ENCODE data around the gene FGF22. TPM values are rescaled to one million over a fixed set of nuclear protein-coding genes. Genes with fewer than 3 reads are reported as not detected.

Gene FGF22
- total RNA-seq, 1 donor, result 0.27 TPM

DNA sequence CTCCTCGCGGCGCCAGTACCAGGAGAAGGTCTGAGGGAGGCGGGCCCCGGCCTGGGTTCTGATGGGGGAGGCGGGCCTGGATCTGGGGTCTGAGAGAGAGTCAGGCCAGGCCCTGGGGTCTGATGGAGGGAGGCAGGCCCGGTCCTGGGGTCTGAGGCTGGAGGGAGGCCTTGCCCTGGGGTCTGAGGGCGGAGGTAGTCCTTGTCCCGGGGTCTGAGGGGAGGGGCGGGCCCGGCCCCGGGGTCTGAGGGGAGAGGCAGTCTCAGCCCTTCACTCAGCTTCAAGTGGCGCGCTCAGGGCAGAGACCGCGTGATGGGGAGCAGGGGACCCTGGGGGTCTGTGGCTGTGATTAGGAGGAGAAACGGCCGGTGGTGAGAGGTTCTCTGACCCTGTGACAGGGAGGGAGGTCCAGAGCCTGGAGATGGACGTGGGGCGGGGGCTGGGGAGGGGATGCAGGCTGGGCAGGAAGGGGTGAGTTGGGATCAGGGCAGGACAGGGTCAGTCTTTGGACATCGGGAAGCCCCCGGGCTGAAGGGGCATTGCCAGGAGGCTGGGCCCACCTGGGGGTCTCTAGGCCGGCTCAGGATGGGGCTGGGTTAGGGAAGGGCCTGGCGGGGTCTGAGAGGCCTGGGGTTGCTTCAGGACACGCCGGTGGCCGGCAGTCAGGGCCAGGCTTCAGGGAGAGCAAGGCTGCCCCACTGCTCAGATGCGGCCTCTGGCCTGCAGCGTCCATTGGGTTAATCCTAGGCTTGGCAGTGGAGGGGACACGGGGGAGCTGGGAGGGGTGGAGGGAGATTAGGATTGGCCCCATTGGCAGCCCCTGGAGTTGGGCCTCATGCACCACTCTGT lies 31.3 kb upstream of the FGF22 start:
- TF ChIP-seq, protein P1, sequence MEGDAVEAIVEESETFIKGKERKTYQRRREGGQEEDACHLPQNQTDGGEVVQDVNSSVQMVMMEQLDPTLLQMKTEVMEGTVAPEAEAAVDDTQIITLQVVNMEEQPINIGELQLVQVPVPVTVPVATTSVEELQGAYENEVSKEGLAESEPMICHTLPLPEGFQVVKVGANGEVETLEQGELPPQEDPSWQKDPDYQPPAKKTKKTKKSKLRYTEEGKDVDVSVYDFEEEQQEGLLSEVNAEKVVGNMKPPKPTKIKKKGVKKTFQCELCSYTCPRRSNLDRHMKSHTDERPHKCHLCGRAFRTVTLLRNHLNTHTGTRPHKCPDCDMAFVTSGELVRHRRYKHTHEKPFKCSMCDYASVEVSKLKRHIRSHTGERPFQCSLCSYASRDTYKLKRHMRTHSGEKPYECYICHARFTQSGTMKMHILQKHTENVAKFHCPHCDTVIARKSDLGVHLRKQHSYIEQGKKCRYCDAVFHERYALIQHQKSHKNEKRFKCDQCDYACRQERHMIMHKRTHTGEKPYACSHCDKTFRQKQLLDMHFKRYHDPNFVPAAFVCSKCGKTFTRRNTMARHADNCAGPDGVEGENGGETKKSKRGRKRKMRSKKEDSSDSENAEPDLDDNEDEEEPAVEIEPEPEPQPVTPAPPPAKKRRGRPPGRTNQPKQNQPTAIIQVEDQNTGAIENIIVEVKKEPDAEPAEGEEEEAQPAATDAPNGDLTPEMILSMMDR (IDR thresholded peaks at IDR 0.05; ENCODE audit: insufficient read depth, low read length), result no peak
- no peak for DNase-seq (ENCODE audit: low read depth)
- H3K4me3 ChIP-seq (ENCODE audit: low read depth, low read length), result no peak overlapping the region

DNA sequence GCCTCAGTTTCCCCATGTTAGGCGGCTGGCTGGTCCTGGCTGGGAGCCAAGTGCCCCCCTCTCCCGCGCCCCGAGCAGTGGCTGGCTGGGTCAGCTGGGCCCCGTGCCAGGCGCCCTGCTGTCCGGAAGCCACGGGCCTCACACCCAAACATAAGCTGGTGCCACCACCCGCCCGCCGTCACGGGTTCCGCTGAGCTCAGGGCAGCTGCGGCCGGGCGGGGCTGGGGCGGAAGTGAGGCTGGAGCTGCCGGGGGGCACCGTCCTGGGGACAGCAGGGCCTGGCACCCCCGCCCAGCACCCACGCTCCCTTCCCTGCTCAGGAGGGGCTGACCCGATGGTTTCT lies 30.7 kb upstream of the FGF22 start:
- H3K4me3 ChIP-seq (ENCODE audit: low read depth, low read length), result no peak overlapping the region
- no peak for DNase-seq (ENCODE audit: low read depth)
- TF ChIP-seq, protein P1 (IDR thresholded peaks at IDR 0.05; ENCODE audit: insufficient read depth, low read length), result no peak

DNA sequence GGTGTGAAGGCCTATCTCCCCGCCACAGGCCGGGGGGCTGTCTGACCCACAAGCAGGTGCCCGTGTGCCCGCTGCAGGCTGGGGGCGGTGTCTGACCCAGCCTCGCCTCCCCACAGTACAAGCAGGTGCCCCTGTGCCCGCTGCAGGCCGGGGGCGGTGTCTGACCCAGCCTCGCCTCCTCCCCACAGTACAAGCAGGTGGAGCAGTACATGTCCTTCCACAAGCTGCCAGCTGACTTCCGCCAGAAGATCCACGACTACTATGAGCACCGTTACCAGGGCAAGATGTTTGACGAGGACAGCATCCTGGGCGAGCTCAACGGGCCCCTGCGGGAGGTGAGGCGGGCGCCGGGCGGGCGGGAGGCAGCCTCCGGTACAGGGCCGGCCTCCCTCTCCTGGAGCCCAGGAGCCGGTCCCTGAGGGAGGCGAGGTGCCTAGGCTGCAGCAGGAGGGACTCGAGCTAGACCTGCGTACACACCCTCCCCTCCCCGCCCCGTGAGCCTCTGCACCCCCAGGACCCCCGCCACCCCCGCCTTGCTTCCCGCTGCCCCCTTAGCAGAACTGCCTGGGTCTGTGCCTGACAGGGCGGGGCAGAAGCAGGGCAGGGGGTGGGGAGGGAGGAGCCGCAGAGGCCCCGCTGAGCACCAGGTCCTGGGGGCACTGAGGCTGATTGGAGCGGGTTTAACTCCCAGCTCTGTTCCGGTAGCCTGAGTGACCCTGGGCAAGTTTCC lies 29.4 kb upstream of the FGF22 start:
- TF ChIP-seq, protein P1 (IDR thresholded peaks at IDR 0.05; ENCODE audit: insufficient read depth, low read length), result no peak
- H3K4me3 ChIP-seq (ENCODE audit: low read depth, low read length), result no peak overlapping the region
- no peak for DNase-seq (ENCODE audit: low read depth)

DNA sequence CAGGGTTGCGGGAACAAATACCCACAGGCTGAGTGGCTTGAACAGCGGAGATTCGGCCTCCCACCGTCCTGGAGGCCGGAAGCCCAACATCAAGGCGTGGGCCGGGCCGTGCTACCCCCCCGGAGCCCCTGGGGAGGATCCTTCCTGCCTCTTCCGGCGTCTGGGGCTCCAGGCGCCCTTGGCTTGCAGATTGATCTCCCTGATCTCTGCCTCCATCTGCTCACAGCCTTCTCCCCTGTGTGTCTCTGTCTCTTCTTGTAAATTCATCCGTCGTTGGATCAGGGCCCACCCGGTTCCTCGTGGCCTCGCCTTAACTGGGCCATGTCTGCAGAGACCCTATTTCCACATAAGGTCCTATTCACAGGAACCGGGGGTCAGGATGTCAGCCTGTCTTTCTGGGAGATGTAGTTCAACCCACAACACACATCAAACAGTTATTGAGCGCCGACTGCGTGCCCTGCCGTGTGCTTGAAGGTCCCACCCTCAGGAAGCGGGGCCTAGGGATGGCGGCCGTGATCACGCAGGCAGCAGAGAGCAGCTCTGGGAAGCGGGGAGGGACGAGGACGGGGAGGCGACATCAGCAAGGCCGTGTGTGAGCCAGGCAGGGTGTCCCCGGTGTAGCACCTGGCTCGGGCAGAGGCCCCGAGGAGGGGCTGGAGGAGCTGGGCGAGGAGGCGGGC lies 28.7 kb upstream of the FGF22 start:
- no peak for DNase-seq (ENCODE audit: low read depth)
- H3K4me3 ChIP-seq (ENCODE audit: low read depth, low read length), result no peak overlapping the region
- TF ChIP-seq, protein P1 (IDR thresholded peaks at IDR 0.05; ENCODE audit: insufficient read depth, low read length), result no peak

DNA sequence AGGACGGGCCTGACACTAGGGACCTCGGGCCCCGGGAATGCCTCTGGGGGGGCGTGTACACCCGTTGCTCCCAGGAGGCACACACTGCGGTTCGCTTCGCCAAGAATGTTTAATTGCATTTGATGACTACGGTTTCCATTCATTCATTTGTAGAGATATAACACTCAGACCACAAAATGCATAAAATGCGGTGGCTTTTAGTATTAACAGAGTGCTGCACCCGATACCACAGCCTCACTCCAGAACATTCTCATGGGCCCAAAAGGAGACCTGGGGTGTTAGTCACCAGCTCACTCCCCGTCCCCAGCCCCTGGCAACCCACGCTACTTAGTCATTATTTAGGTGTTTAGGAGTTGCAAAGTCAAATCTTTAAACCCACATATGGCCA lies 28.2 kb upstream of the FGF22 start:
- H3K4me3 ChIP-seq (ENCODE audit: low read depth, low read length), result no peak overlapping the region
- DNase-seq (ENCODE audit: low read depth), result peak; percentile 57
- TF ChIP-seq, protein P1 (IDR thresholded peaks at IDR 0.05; ENCODE audit: insufficient read depth, low read length), result no peak

DNA sequence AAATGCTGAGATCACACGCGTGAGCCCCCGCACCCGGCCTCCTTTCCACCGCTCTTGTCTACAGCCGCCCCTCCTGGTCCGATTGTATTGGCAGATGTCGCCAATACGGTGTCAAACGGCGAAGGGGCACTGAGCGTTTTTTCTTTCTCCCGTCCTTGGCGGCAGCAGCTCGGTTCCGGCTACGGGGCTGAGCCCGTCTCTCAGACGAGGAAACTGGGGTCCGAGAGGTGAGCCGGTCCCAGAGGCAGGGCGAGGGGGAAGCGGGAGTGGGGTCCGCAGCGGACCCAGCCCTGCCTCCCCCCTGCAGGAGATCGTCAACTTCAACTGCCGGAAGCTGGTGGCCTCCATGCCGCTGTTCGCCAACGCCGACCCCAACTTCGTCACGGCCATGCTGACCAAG lies 26.7 kb upstream of the FGF22 start:
- TF ChIP-seq, protein P1 (IDR thresholded peaks at IDR 0.05; ENCODE audit: insufficient read depth, low read length), result no peak
- DNase-seq (ENCODE audit: low read depth), result no peak
- H3K4me3 ChIP-seq (ENCODE audit: low read depth, low read length), result no peak overlapping the region

All from fibroblast of the aortic adventitia (primary cell).